ENCODE data around the gene PITPNM3. TPM values are rescaled to one million over a fixed set of nuclear protein-coding genes. Genes with fewer than 3 reads are reported as not detected.
"Not testable (repeated sequence)": the region's sequence is repeated elsewhere in the genome, so short reads cannot be mapped to it uniquely, and the experiment has no call there.

The PITPNM3 gene
- polyA plus RNA-seq, 1 donor from 2014 or later = 3.0 TPM

GRCh38 chr17:6573982-6574686 lies 17.8 kb upstream of the PITPNM3 start:
- Histone ChIP-seq H3K27me3 (ENCODE audit: insufficient read depth, low read depth, low read length) (no peaks in the 10 kb centered on the region), H3K9me2 (ENCODE audit: insufficient read depth, low read length) (no peaks in the 10 kb centered on the region), H3K4me3 (ENCODE audit: low read length) (no peak overlapping the region), H3K9ac (ENCODE audit: low read length) (no peak overlapping the region), H3K27ac (ENCODE audit: low read length) (no peak overlapping the region), H4K20me1 (ENCODE audit: insufficient read depth) (no peaks in the 10 kb centered on the region), H3K9me3 (ENCODE audit: low read length) (no peaks in the 10 kb centered on the region), H2AFZ (ENCODE audit: low read depth, low read length) (no peak overlapping the region), H3F3A (ENCODE audit: insufficient read depth, low read length, poor library complexity, severe bottlenecking) (no peaks in the 10 kb centered on the region), H3K4me2 (ENCODE audit: low read length) (no peak overlapping the region), H3K36me3 (ENCODE audit: insufficient read depth, low read length) (no peaks in the 10 kb centered on the region), H3K79me2 (replicated peaks; ENCODE audit: insufficient read depth, low read length) (no peaks in the 10 kb centered on the region)
- no peak for TF ChIP-seq SMC3 (conservative IDR thresholded peaks at IDR 0.05; ENCODE audit: poor library complexity)
- TF ChIP-seq POLR2AphosphoS5 (IDR thresholded peaks at IDR 0.05) = no peak
- TF ChIP-seq CTCF (IDR thresholded peaks at IDR 0.05; ENCODE audit: poor library complexity, severe bottlenecking) = no peak
- TF ChIP-seq, protein P1, sequence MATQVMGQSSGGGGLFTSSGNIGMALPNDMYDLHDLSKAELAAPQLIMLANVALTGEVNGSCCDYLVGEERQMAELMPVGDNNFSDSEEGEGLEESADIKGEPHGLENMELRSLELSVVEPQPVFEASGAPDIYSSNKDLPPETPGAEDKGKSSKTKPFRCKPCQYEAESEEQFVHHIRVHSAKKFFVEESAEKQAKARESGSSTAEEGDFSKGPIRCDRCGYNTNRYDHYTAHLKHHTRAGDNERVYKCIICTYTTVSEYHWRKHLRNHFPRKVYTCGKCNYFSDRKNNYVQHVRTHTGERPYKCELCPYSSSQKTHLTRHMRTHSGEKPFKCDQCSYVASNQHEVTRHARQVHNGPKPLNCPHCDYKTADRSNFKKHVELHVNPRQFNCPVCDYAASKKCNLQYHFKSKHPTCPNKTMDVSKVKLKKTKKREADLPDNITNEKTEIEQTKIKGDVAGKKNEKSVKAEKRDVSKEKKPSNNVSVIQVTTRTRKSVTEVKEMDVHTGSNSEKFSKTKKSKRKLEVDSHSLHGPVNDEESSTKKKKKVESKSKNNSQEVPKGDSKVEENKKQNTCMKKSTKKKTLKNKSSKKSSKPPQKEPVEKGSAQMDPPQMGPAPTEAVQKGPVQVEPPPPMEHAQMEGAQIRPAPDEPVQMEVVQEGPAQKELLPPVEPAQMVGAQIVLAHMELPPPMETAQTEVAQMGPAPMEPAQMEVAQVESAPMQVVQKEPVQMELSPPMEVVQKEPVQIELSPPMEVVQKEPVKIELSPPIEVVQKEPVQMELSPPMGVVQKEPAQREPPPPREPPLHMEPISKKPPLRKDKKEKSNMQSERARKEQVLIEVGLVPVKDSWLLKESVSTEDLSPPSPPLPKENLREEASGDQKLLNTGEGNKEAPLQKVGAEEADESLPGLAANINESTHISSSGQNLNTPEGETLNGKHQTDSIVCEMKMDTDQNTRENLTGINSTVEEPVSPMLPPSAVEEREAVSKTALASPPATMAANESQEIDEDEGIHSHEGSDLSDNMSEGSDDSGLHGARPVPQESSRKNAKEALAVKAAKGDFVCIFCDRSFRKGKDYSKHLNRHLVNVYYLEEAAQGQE (IDR thresholded peaks at IDR 0.05; ENCODE audit: borderline replicate concordance) = no peak
- no peak for TF ChIP-seq RAD21 (conservative IDR thresholded peaks at IDR 0.05)
- TF ChIP-seq TAF1 (IDR thresholded peaks at IDR 0.05; ENCODE audit: low read depth) = no peak
- TF ChIP-seq EP300 (conservative IDR thresholded peaks at IDR 0.05; ENCODE audit: poor library complexity, severe bottlenecking) = no peak
- no peak for TF ChIP-seq MXI1 (conservative IDR thresholded peaks at IDR 0.05; ENCODE audit: poor library complexity, severe bottlenecking)
- TF ChIP-seq EZH2 (IDR thresholded peaks at IDR 0.05; ENCODE audit: borderline replicate concordance, insufficient read depth, low read length, poor library complexity, severe bottlenecking) = no peak

DNA sequence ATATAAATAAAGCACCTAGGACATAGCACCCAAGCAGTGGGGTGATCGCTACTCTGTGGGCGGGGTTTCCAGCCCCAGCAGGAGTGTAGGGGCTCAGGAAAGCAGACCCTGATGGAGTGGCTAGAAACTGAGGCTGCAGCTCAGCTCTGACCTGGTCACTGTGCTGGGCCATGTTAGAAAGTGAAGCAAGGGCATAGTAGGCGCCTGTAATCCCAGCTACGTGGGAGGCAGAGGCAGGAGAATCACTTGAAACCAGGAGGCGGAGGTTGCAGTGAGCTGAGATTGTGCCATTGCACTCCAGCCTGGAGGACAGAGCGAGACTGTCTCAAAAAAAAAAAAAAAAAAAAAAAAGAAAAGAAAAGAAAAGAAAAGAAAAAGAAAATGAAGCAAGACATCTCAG lies 17.1 kb upstream of the PITPNM3 start:
- H3K36me3 ChIP-seq (ENCODE audit: insufficient read depth, low read length); H2AFZ ChIP-seq (ENCODE audit: low read depth, low read length); H3K79me2 ChIP-seq (replicated peaks; ENCODE audit: insufficient read depth, low read length); H3K9me2 ChIP-seq (ENCODE audit: insufficient read depth, low read length); H3K4me2 ChIP-seq (ENCODE audit: low read length); H3K9ac ChIP-seq (ENCODE audit: low read length); H3K9me3 ChIP-seq (ENCODE audit: low read length); H3K27me3 ChIP-seq (ENCODE audit: insufficient read depth, low read depth, low read length); H3K4me3 ChIP-seq (ENCODE audit: low read length); H4K20me1 ChIP-seq (ENCODE audit: insufficient read depth); H3F3A ChIP-seq (ENCODE audit: insufficient read depth, low read length, poor library complexity, severe bottlenecking); H3K27ac ChIP-seq (ENCODE audit: low read length): not testable (repeated sequence)
